Liver (tissue), 9 donors: ENCODE results near the gene TSPAN31. TPM values are rescaled to one million over a fixed set of nuclear protein-coding genes. Genes with fewer than 3 reads are reported as not detected.

ENCODE experiments used
- DNase-seq: peaks from one replicate; pipeline ENCODE4 v3.0.0-alpha.2; 2017; ENCODE audit warnings: low spot score
- H3K27ac ChIP-seq, 2 donors: one replicate each; pipeline ENCODE4 v1.7.0; 2013; ENCODE audit warnings: inconsistent platforms in 2 of 2, low read length in 2 of 2, control low read depth in 1 of 2, low read depth in 1 of 2, mild to moderate bottlenecking in 1 of 2
- H3K27me3 ChIP-seq, 4 donors: one replicate each; pipeline versions ENCODE4 v1.6.1 to v1.7.0; 2013; ENCODE audit warnings: low read length in 3 of 4, inconsistent platforms in 1 of 4, mild to moderate bottlenecking in 1 of 4, moderate library complexity in 1 of 4; ENCODE audit not compliant: control insufficient read depth in 4 of 4, insufficient read depth in 4 of 4
- H3K36me3 ChIP-seq, 4 donors: one replicate each; pipeline versions ENCODE4 v1.6.1 to v1.7.0; 2013; ENCODE audit warnings: low read length in 3 of 4, mild to moderate bottlenecking in 3 of 4, low read depth in 1 of 4, moderate library complexity in 1 of 4; ENCODE audit not compliant: control insufficient read depth in 4 of 4, insufficient read depth in 3 of 4
- H3K4me1 ChIP-seq, 4 donors: one replicate each; pipeline versions ENCODE4 v1.6.1 to v1.7.0; 2013; ENCODE audit warnings: low read length in 3 of 4, mild to moderate bottlenecking in 3 of 4, moderate library complexity in 1 of 4; ENCODE audit not compliant: control insufficient read depth in 4 of 4, insufficient read depth in 4 of 4
- H3K4me3 ChIP-seq, 3 donors: one replicate each; pipeline versions ENCODE4 v1.6.1 to v1.7.0; 2013; ENCODE audit warnings: low read length in 3 of 3, control low read depth in 1 of 3, low read depth in 1 of 3, mild to moderate bottlenecking in 1 of 3
- H3K9ac ChIP-seq, 2 donors: one replicate each; pipeline ENCODE4 v1.7.0; 2013; ENCODE audit warnings: low read length in 2 of 2, mild to moderate bottlenecking in 2 of 2, moderate library complexity in 2 of 2, control low read depth in 1 of 2, low read depth in 1 of 2
- H3K9me3 ChIP-seq, 4 donors: one replicate each; pipeline versions ENCODE4 v1.6.1 to v1.7.0; 2013; ENCODE audit warnings: low read length in 3 of 4; ENCODE audit not compliant: control insufficient read depth in 4 of 4
- ATF3 ChIP-seq: IDR thresholded peaks from 2 replicates; pipeline ENCODE4 v1.6.1; 2016; ENCODE audit warnings: antibody characterized with exemption
- FOXA1 ChIP-seq: IDR thresholded peaks from 2 replicates; pipeline ENCODE4 v1.6.1; 2016; ENCODE audit warnings: antibody characterized with exemption
- GABPA ChIP-seq, 2 donors: IDR thresholded peaks in 1 of 2; conservative IDR thresholded peaks in 1 of 2; 2 replicates each; pipeline ENCODE4 v1.6.1; 2016; ENCODE audit warnings: antibody characterized with exemption in 2 of 2, mild to moderate bottlenecking in 1 of 2, moderate library complexity in 1 of 2
- HNF4A ChIP-seq, 2 donors: conservative IDR thresholded peaks; 2 replicates each; pipeline ENCODE4 v1.6.1; 2016; ENCODE audit warnings: antibody characterized with exemption in 2 of 2, mild to moderate bottlenecking in 2 of 2
- HNF4G ChIP-seq: IDR thresholded peaks from 2 replicates; pipeline ENCODE4 v1.6.1; 2016; ENCODE audit warnings: antibody characterized with exemption
- JUND ChIP-seq, 2 donors: IDR thresholded peaks; 2 replicates each; pipeline ENCODE4 v1.6.1; 2016; ENCODE audit warnings: antibody characterized with exemption in 2 of 2
- MAX ChIP-seq: IDR thresholded peaks from 2 replicates; pipeline ENCODE4 v1.6.1; 2016; ENCODE audit warnings: antibody characterized with exemption
- RAD21 ChIP-seq, 2 donors: IDR thresholded peaks; 2 replicates each; pipeline ENCODE4 v1.6.1; 2016; ENCODE audit warnings: antibody characterized with exemption in 2 of 2, mild to moderate bottlenecking in 2 of 2
- RXRA ChIP-seq, 2 donors: IDR thresholded peaks; 2 replicates each; pipeline ENCODE4 v1.6.1; 2017 to 2018; ENCODE audit warnings: antibody characterized with exemption in 2 of 2, mild to moderate bottlenecking in 1 of 2
- SP1 ChIP-seq: IDR thresholded peaks from 2 replicates; pipeline ENCODE4 v1.6.1; 2018; ENCODE audit warnings: antibody characterized with exemption, mild to moderate bottlenecking
- TAF1 ChIP-seq: conservative IDR thresholded peaks from 2 replicates; pipeline ENCODE4 v1.6.1; 2016; ENCODE audit warnings: antibody characterized with exemption, mild to moderate bottlenecking
- YY1 ChIP-seq: IDR thresholded peaks from 2 replicates; pipeline ENCODE4 v1.6.1; 2016; ENCODE audit warnings: antibody characterized with exemption, mild to moderate bottlenecking
- ZBTB33 ChIP-seq: IDR thresholded peaks from 2 replicates; pipeline ENCODE4 v1.6.1; 2016; ENCODE audit warnings: antibody characterized with exemption
- WGBS: extraction: QIAGEN DNeasy Blood & Tissue Kit; methylation state at CpG from one replicate; pipeline ENCODE4 v1.1.7; 2013; 5-methylcytosine and 5-hydroxymethylcytosine counted together
- polyA plus RNA-seq, 2 donors: library from polyadenylated mRNA; stranded (reverse) in 1 of 2; unstranded in 1 of 2; fragments of 200-250 nt in 1 of 2; fragments of >200 nt in 1 of 2; fragmentation: Nextera tagmentation in 1 of 2; extraction: Ambion mirVana in 1 of 2; gene quantifications; one replicate each; pipeline versions ENCODE4 v1.2.1 to v1.2.3, GENCODE V29; 2013 to 2015
- total RNA-seq, 2 donors: library from RNA; depleted of rRNA; stranded (reverse); fragments of >200 nt; gene quantifications; one replicate each; pipeline ENCODE4 v1.2.3, GENCODE V29; 2014
- TF ChIP-seq, protein P1 (sequence below): IDR thresholded peaks from 2 replicates; pipeline ENCODE4 v1.6.1; 2016; ENCODE audit warnings: antibody characterized with exemption, mild to moderate bottlenecking
- TF ChIP-seq, protein P2 (sequence below): fragments of 150-350 bp; IDR thresholded peaks from 2 replicates; pipeline ENCODE4 v1.5.1; 2017; ENCODE audit warnings: improper control_type of control experiment, low read depth, low read length; ENCODE audit not compliant: missing input control
- donor health status: healthy.
- donor health status: healthy.
- donor health status: healthy.
- donor health status: healthy.
- donor health status: healthy.

The TSPAN31 gene
- total and polyA plus RNA-seq, 4 donors: 16.9 to 39.4 (median 24.6) TPM

DNA sequence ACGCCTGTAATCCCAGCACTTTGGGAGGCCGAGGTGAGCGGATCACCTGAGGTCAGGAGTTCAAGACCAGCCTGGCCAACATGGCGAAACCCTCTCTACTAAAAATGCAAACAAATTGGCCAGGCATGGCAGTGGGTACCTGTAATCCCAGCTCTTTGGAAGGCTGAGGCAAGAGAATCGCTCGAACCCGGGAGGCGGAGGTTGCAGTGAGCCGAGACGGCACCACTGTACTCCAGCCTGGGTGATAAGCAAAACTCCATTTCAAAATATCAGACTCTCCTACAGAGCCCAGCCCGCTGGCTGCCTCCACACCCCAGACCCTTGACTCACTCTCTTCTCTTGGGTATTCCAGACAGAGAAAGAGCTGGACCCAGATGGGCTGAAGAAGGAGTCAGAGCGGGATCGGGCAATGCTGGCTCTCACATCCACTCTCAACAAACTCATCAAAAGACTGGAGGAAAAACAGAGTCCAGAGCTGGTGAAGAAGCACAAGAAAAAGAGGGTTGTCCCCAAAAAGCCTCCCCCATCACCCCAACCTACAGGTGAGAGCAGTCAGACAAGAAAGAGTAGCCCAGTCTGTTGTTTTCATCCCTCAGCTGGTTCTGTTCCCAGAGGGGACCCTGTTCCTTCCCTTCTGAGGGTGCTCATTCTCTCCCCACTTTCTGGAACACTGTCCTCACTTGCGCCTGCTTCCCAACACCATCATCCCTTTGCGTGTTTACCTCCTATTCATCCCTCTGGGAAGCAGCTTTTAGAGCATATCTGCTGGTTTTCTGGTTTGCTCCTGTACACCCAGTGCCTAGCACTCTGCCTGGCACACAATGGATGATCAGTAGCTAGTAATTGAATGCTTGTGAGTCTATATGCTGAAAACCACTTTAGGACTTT is 26.0 kb upstream of the TSPAN31 start:
- 97% methylated on average over 15 of the region's 15 CpGs for WGBS
- Histone ChIP-seq H3K27ac (no peak overlapping the region), H3K4me3 (no peak overlapping the region), H3K27me3 (no peaks in the 10 kb centered on the region), H3K4me1 (no peaks in the 10 kb centered on the region), H3K9me3 (no peaks in the 10 kb centered on the region), H3K36me3 (peaks cover 14 to 64% (median 52%) of the 10 kb centered on the region in 4 donors), H3K9ac (no peak overlapping the region)
- TF ChIP-seq JUND (IDR thresholded peaks at IDR 0.05) (no peak), ATF3 (no peak), GABPA (IDR thresholded peaks at IDR 0.05 in 1 of 2, conservative IDR thresholded peaks at IDR 0.05 in 1 of 2) (no peak), YY1 (no peak), HNF4A (conservative IDR thresholded peaks at IDR 0.05) (no peak), ZBTB33 (no peak), SP1 (no peak), MAX (no peak), FOXA1 (no peak)
- TF ChIP-seq, protein P1, sequence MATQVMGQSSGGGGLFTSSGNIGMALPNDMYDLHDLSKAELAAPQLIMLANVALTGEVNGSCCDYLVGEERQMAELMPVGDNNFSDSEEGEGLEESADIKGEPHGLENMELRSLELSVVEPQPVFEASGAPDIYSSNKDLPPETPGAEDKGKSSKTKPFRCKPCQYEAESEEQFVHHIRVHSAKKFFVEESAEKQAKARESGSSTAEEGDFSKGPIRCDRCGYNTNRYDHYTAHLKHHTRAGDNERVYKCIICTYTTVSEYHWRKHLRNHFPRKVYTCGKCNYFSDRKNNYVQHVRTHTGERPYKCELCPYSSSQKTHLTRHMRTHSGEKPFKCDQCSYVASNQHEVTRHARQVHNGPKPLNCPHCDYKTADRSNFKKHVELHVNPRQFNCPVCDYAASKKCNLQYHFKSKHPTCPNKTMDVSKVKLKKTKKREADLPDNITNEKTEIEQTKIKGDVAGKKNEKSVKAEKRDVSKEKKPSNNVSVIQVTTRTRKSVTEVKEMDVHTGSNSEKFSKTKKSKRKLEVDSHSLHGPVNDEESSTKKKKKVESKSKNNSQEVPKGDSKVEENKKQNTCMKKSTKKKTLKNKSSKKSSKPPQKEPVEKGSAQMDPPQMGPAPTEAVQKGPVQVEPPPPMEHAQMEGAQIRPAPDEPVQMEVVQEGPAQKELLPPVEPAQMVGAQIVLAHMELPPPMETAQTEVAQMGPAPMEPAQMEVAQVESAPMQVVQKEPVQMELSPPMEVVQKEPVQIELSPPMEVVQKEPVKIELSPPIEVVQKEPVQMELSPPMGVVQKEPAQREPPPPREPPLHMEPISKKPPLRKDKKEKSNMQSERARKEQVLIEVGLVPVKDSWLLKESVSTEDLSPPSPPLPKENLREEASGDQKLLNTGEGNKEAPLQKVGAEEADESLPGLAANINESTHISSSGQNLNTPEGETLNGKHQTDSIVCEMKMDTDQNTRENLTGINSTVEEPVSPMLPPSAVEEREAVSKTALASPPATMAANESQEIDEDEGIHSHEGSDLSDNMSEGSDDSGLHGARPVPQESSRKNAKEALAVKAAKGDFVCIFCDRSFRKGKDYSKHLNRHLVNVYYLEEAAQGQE: no peak
- no peak for DNase-seq

DNA sequence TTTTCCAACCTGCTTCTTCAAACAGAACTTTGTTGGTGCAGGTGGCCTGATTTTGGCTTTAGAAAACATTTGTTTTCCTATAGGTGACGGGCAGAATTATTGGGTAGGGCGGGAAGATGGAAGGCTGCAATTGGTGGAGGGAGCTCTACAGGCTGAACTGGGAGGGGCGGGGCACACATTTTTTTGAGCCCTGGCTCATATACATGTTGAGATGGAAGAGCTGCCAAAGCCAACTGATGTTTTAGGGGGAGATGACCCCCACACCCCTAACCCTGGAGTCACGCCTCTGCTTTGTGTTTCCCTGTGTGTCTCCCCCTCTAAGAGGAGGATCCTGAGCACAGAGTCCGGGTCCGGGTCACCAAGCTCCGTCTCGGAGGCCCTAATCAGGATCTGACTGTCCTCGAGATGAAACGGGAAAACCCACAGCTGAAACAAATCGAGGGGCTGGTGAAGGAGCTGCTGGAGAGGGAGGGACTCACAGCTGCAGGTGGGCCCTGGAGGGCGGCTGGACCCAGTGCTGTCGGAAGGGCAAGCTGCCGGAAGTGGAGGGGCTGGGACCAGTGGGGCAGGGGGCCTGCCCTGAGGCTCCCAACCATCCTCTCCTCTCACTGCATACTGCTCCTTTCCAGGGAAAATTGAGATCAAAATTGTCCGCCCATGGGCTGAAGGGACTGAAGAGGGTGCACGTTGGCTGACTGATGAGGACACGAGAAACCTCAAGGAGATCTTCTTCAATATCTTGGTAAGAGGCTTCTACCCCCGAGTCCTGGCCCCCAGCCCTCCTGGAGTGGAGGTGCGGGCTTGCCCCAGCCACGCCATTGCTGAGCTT is 24.8 kb upstream of the TSPAN31 start:
- Histone ChIP-seq H3K9me3 (no peaks in the 10 kb centered on the region), H3K27ac (no peak overlapping the region), H3K27me3 (no peaks in the 10 kb centered on the region), H3K4me1 (no peaks in the 10 kb centered on the region), H3K36me3 (peaks cover 14 to 60% (median 52%) of the 10 kb centered on the region in 4 donors), H3K4me3 (no peak overlapping the region), H3K9ac (no peak overlapping the region)
- WGBS: 96% methylated on average over 20 of the region's 20 CpGs
- no peak for DNase-seq
- TF ChIP-seq RAD21 (IDR thresholded peaks at IDR 0.05) (no peak), ZBTB33 (no peak), HNF4G (no peak), RXRA (IDR thresholded peaks at IDR 0.05) (no peak), TAF1 (no peak)
- TF ChIP-seq, protein P2, sequence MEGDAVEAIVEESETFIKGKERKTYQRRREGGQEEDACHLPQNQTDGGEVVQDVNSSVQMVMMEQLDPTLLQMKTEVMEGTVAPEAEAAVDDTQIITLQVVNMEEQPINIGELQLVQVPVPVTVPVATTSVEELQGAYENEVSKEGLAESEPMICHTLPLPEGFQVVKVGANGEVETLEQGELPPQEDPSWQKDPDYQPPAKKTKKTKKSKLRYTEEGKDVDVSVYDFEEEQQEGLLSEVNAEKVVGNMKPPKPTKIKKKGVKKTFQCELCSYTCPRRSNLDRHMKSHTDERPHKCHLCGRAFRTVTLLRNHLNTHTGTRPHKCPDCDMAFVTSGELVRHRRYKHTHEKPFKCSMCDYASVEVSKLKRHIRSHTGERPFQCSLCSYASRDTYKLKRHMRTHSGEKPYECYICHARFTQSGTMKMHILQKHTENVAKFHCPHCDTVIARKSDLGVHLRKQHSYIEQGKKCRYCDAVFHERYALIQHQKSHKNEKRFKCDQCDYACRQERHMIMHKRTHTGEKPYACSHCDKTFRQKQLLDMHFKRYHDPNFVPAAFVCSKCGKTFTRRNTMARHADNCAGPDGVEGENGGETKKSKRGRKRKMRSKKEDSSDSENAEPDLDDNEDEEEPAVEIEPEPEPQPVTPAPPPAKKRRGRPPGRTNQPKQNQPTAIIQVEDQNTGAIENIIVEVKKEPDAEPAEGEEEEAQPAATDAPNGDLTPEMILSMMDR: no peak
- TF ChIP-seq, protein P1: no peak
